Panc1 (cell line): ENCODE measurements around the gene RIMBP2. TPM values are rescaled to one million over a fixed set of nuclear protein-coding genes. Genes with fewer than 3 reads are reported as not detected.
A peak's percentile ranks its signal among the peaks of the same experiment; 100 is the strongest.

Experiments used
- ATAC-seq: fragments of 200-7000 bp; cut with Tn5 transposase; 2 replicates; pipeline ENCODE4 v1.9.1; 2020; ENCODE audit warnings: mild to moderate bottlenecking, moderate library complexity
- BruUV-seq: library from RNA; stranded (reverse); fragments of 400-500 nt; replicated peaks from 2 replicates; lab custom pipeline; 2021; lab: Mats Ljungman, UMichigan
- CTCF ChIA-PET: fragments of 300-600 bp; sonication (Branson Sonifier 250); formaldehyde crosslinking; loops from one replicate; lab custom pipeline; 2022; ENCODE audit warnings: antibody characterized with exemption; lab: Charles Lee
- POLR2A ChIA-PET: fragments of 300-600 bp; sonication (Branson Sonifier 250); formaldehyde crosslinking; loops from one replicate; lab custom pipeline; 2022; ENCODE audit warnings: antibody characterized with exemption; lab: Charles Lee
- DNase-seq: peaks from one replicate; pipeline ENCODE4 v3.0.0-alpha.2; 2010; ENCODE audit warnings: low read depth, low spot score
- H3K27ac ChIP-seq: 2 replicates; pipeline ENCODE4 v1.5.1; 2011; ENCODE audit warnings: mild to moderate bottlenecking, low read length, inconsistent platforms
- H3K27me3 ChIP-seq: fragments of 200-500 bp; sonication (Bioruptor generic); 2 replicates; pipeline ENCODE4 v1.6.0; 2014; ENCODE audit warnings: low read length, inconsistent platforms; ENCODE audit not compliant: control insufficient read depth, insufficient read depth
- H3K36me3 ChIP-seq: fragments of 200-500 bp; sonication (Bioruptor generic); 2 replicates; pipeline ENCODE4 v1.5.1; 2014; ENCODE audit warnings: inconsistent platforms, mild to moderate bottlenecking, low read length, moderate library complexity; ENCODE audit not compliant: control insufficient read depth, insufficient read depth
- H3K4me1 ChIP-seq: 2 replicates; pipeline ENCODE4 v1.5.1; 2011; ENCODE audit warnings: inconsistent platforms, mild to moderate bottlenecking, low read length, moderate library complexity; ENCODE audit not compliant: control insufficient read depth, insufficient read depth
- H3K4me3 ChIP-seq, 2 experiments: 2 replicates each; pipeline ENCODE4 v1.5.1; 2011 to 2012; ENCODE audit warnings: low read depth in 2 of 2, low read length in 2 of 2, mild to moderate bottlenecking in 2 of 2, inconsistent platforms in 1 of 2, moderate library complexity in 1 of 2
- H3K9me3 ChIP-seq: fragments of 200-500 bp; sonication (Bioruptor generic); 2 replicates; pipeline ENCODE4 v1.5.1; 2014; ENCODE audit warnings: low read depth, mild to moderate bottlenecking, inconsistent platforms, low read length, moderate library complexity; ENCODE audit not compliant: control insufficient read depth, insufficient read depth
- CTCF ChIP-seq: fragments of 450-650 bp; IDR thresholded peaks from 2 replicates; pipeline ENCODE4 v1.5.1; 2017; ENCODE audit warnings: mild to moderate bottlenecking
- POLR2AphosphoS5 ChIP-seq: IDR thresholded peaks from 2 replicates; pipeline ENCODE4 v1.6.1; 2012; ENCODE audit warnings: mild to moderate bottlenecking, low read depth, low read length, moderate library complexity
- REST ChIP-seq, 2 experiments: IDR thresholded peaks; 2 replicates each; pipeline ENCODE4 v1.6.1; 2011 to 2012; ENCODE audit warnings: low read depth in 2 of 2, control low read depth in 1 of 2, low read length in 1 of 2, mild to moderate bottlenecking in 1 of 2, moderate library complexity in 1 of 2; ENCODE audit not compliant: insufficient read depth in 1 of 2
- SIN3A ChIP-seq: IDR thresholded peaks from 2 replicates; pipeline ENCODE4 v1.6.1; 2012; ENCODE audit warnings: low read depth, mild to moderate bottlenecking, low read length, moderate library complexity, borderline replicate concordance; ENCODE audit not compliant: insufficient read depth
- TCF7L2 ChIP-seq: IDR thresholded peaks from 2 replicates; pipeline ENCODE4 v1.6.1; 2011; ENCODE audit warnings: mild to moderate bottlenecking, low read depth, low read length, inconsistent platforms
- in situ Hi-C: cut with HindIII; loops from 2 replicates; pipeline ENCODE4 v1.10.0; 2016; ENCODE audit warnings: low sequenced_read_pairs, low pct_unique_long_range_greater_than_20kb
- intact Hi-C: fragments of 100-400 bp; cut with micrococcal nuclease; formaldehyde crosslinking; loops from one replicate; pipeline ENCODE4 v1.10.0; 2022; ENCODE audit not compliant: unreplicated experiment
- total RNA-seq: library from RNA; stranded (reverse); gene quantifications from one replicate; pipeline ENCODE4 v1.2.1, GENCODE V29; 2021; ENCODE audit not compliant: unreplicated experiment

Gene RIMBP2
- total RNA-seq, 1 experiment from 2014 or later, result not detected

GRCh38 chr12:130523863-130524614 lies 192.1 kb downstream of the RIMBP2 start:
- BruUV-seq, result no TSS peak
- CTCF ChIA-PET, result no interaction called here
- intact Hi-C loops, result no loop called here

GRCh38 chr12:130523208-130523607 lies 192.9 kb downstream of the RIMBP2 start:
- BruUV-seq, result no TSS peak
- CTCF ChIA-PET, result no interaction called here

More at GRCh38 chr12:130523863-130524614, 192.1 kb downstream of the RIMBP2 start:
- Histone ChIP-seq H3K27me3 (peaks cover 10% of the 10 kb centered on the region; the same call in 1 of the 2 replicates), H3K4me1 (no peaks in the 10 kb centered on the region), H3K27ac (no peak overlapping the region), H3K9me3 (no peaks in the 10 kb centered on the region), H3K36me3 (no peaks in the 10 kb centered on the region), H3K4me3 (no peak overlapping the region)
- no peak for DNase-seq
- TF ChIP-seq POLR2AphosphoS5 (no peak), CTCF (no peak), REST (IDR thresholded peaks at IDR 0.05; ENCODE audit: insufficient read depth in 1 of 2, low read depth in 2 of 2, low read length in 1 of 2) (no peak), TCF7L2 (no peak), SIN3A (no peak)
- no peak for ATAC-seq
- in situ Hi-C loops, result no loop called here
- POLR2A ChIA-PET, result interaction anchor here (0.5 kb wide), 1 partner anchor 155 kb away, joined by 6 read pairs; no protein-coding TSS in a partner anchor

More at GRCh38 chr12:130523208-130523607, 192.9 kb downstream of the RIMBP2 start:
- peaks cover 10% of the 10 kb centered on the region; the same call in 1 of the 2 replicates for H3K27me3 ChIP-seq
- TF ChIP-seq TCF7L2 (no peak), POLR2AphosphoS5 (no peak)
- no peak overlapping the region for H3K27ac ChIP-seq
- in situ Hi-C loops (no loop called here), intact Hi-C loops (no loop called here)
- no peak for DNase-seq
- no peaks in the 10 kb centered on the region for H3K36me3 ChIP-seq
- POLR2A ChIA-PET, result no interaction called here
- H3K9me3 ChIP-seq, result no peaks in the 10 kb centered on the region
- H3K4me3 ChIP-seq, result no peak overlapping the region
- H3K4me1 ChIP-seq, result no peaks in the 10 kb centered on the region
- ATAC-seq, result peak; percentile 56; the same call in 1 of the 2 replicates
